Liver (tissue), 9 donors: Measurements from ENCODE around the gene SFXN2. TPM values are rescaled to one million over a fixed set of nuclear protein-coding genes. Genes with fewer than 3 reads are reported as not detected.

Experiments used
- DNase-seq: peaks from one replicate; pipeline ENCODE4 v3.0.0-alpha.2; 2017; ENCODE audit warnings: low spot score
- H3K27ac ChIP-seq, 2 donors: one replicate each; pipeline ENCODE4 v1.7.0; 2013; ENCODE audit warnings: inconsistent platforms in 2 of 2, low read length in 2 of 2, control low read depth in 1 of 2, low read depth in 1 of 2, mild to moderate bottlenecking in 1 of 2
- H3K27me3 ChIP-seq, 4 donors: one replicate each; pipeline versions ENCODE4 v1.6.1 to v1.7.0; 2013; ENCODE audit warnings: low read length in 3 of 4, inconsistent platforms in 1 of 4, mild to moderate bottlenecking in 1 of 4, moderate library complexity in 1 of 4; ENCODE audit not compliant: control insufficient read depth in 4 of 4, insufficient read depth in 4 of 4
- H3K36me3 ChIP-seq, 4 donors: one replicate each; pipeline versions ENCODE4 v1.6.1 to v1.7.0; 2013; ENCODE audit warnings: low read length in 3 of 4, mild to moderate bottlenecking in 3 of 4, low read depth in 1 of 4, moderate library complexity in 1 of 4; ENCODE audit not compliant: control insufficient read depth in 4 of 4, insufficient read depth in 3 of 4
- H3K4me1 ChIP-seq, 4 donors: one replicate each; pipeline versions ENCODE4 v1.6.1 to v1.7.0; 2013; ENCODE audit warnings: low read length in 3 of 4, mild to moderate bottlenecking in 3 of 4, moderate library complexity in 1 of 4; ENCODE audit not compliant: control insufficient read depth in 4 of 4, insufficient read depth in 4 of 4
- H3K4me3 ChIP-seq, 3 donors: one replicate each; pipeline versions ENCODE4 v1.6.1 to v1.7.0; 2013; ENCODE audit warnings: low read length in 3 of 3, control low read depth in 1 of 3, low read depth in 1 of 3, mild to moderate bottlenecking in 1 of 3
- H3K9ac ChIP-seq, 2 donors: one replicate each; pipeline ENCODE4 v1.7.0; 2013; ENCODE audit warnings: low read length in 2 of 2, mild to moderate bottlenecking in 2 of 2, moderate library complexity in 2 of 2, control low read depth in 1 of 2, low read depth in 1 of 2
- H3K9me3 ChIP-seq, 4 donors: one replicate each; pipeline versions ENCODE4 v1.6.1 to v1.7.0; 2013; ENCODE audit warnings: low read length in 3 of 4; ENCODE audit not compliant: control insufficient read depth in 4 of 4
- EGR1 ChIP-seq, 2 donors: IDR thresholded peaks; 2 replicates each; pipeline ENCODE4 v1.6.1; 2016 to 2018; ENCODE audit warnings: antibody characterized with exemption in 2 of 2, low read depth in 2 of 2
- FOXA1 ChIP-seq: IDR thresholded peaks from 2 replicates; pipeline ENCODE4 v1.6.1; 2016; ENCODE audit warnings: antibody characterized with exemption
- FOXA2 ChIP-seq: IDR thresholded peaks from 2 replicates; pipeline ENCODE4 v1.6.1; 2016; ENCODE audit warnings: antibody characterized with exemption
- HNF4A ChIP-seq, 2 donors: conservative IDR thresholded peaks; 2 replicates each; pipeline ENCODE4 v1.6.1; 2016; ENCODE audit warnings: antibody characterized with exemption in 2 of 2, mild to moderate bottlenecking in 2 of 2
- HNF4G ChIP-seq: IDR thresholded peaks from 2 replicates; pipeline ENCODE4 v1.6.1; 2016; ENCODE audit warnings: antibody characterized with exemption
- JUND ChIP-seq, 2 donors: IDR thresholded peaks; 2 replicates each; pipeline ENCODE4 v1.6.1; 2016; ENCODE audit warnings: antibody characterized with exemption in 2 of 2
- NR2F2 ChIP-seq: IDR thresholded peaks from 2 replicates; pipeline ENCODE4 v1.6.1; 2016; ENCODE audit warnings: antibody characterized with exemption
- REST ChIP-seq: IDR thresholded peaks from 2 replicates; pipeline ENCODE4 v1.6.1; 2016; ENCODE audit warnings: antibody characterized with exemption, mild to moderate bottlenecking
- RXRA ChIP-seq, 2 donors: IDR thresholded peaks; 2 replicates each; pipeline ENCODE4 v1.6.1; 2017 to 2018; ENCODE audit warnings: antibody characterized with exemption in 2 of 2, mild to moderate bottlenecking in 1 of 2
- SP1 ChIP-seq: IDR thresholded peaks from 2 replicates; pipeline ENCODE4 v1.6.1; 2018; ENCODE audit warnings: antibody characterized with exemption, mild to moderate bottlenecking
- TAF1 ChIP-seq: conservative IDR thresholded peaks from 2 replicates; pipeline ENCODE4 v1.6.1; 2016; ENCODE audit warnings: antibody characterized with exemption, mild to moderate bottlenecking
- YY1 ChIP-seq: IDR thresholded peaks from 2 replicates; pipeline ENCODE4 v1.6.1; 2016; ENCODE audit warnings: antibody characterized with exemption, mild to moderate bottlenecking
- ZBTB33 ChIP-seq: IDR thresholded peaks from 2 replicates; pipeline ENCODE4 v1.6.1; 2016; ENCODE audit warnings: antibody characterized with exemption
- WGBS: extraction: QIAGEN DNeasy Blood & Tissue Kit; methylation state at CpG from one replicate; pipeline ENCODE4 v1.1.7; 2013; 5-methylcytosine and 5-hydroxymethylcytosine counted together
- polyA plus RNA-seq, 2 donors: library from polyadenylated mRNA; stranded (reverse) in 1 of 2; unstranded in 1 of 2; fragments of 200-250 nt in 1 of 2; fragments of >200 nt in 1 of 2; fragmentation: Nextera tagmentation in 1 of 2; extraction: Ambion mirVana in 1 of 2; gene quantifications; one replicate each; pipeline versions ENCODE4 v1.2.1 to v1.2.3, GENCODE V29; 2013 to 2015
- total RNA-seq, 2 donors: library from RNA; depleted of rRNA; stranded (reverse); fragments of >200 nt; gene quantifications; one replicate each; pipeline ENCODE4 v1.2.3, GENCODE V29; 2014
- TF ChIP-seq, protein P1 (sequence below): IDR thresholded peaks from 2 replicates; pipeline ENCODE4 v1.6.1; 2016; ENCODE audit warnings: antibody characterized with exemption
- TF ChIP-seq, protein P2 (sequence below): IDR thresholded peaks from 2 replicates; pipeline ENCODE4 v1.6.1; 2016; ENCODE audit warnings: antibody characterized with exemption
- donor health status: healthy.
- donor health status: healthy.
- donor health status: healthy.
- donor health status: healthy.
- donor health status: healthy.

SFXN2 gene
- total and polyA plus RNA-seq, 4 donors, result 6.0 to 22.6 (median 17.7) TPM

- Histone ChIP-seq H3K4me3 (no peak overlapping the region), H3K36me3 (no peaks in the 10 kb centered on the region), H3K9ac (no peak overlapping the region), H3K9me3 (no peaks in the 10 kb centered on the region), H3K27ac (peak overlapping the region in 1 of 2 donors; percentile 97), H3K4me1 (peaks cover 40 to 77% (median 68%) of the 10 kb centered on the region in 4 donors), H3K27me3 (no peaks in the 10 kb centered on the region)
- 92% methylated on average over 2 of the region's 2 CpGs for WGBS
- TF ChIP-seq YY1 (no peak), ZBTB33 (no peak), NR2F2 (no peak), HNF4A (conservative IDR thresholded peaks at IDR 0.05) (no peak), HNF4G (no peak)
- TF ChIP-seq, protein P1, sequence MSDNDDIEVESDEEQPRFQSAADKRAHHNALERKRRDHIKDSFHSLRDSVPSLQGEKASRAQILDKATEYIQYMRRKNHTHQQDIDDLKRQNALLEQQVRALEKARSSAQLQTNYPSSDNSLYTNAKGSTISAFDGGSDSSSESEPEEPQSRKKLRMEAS, result no peak
- DNase-seq, result no peak
Observed at GRCh38 chr10:102778781-102779180, 64.3 kb downstream of the SFXN2 start.

DNA sequence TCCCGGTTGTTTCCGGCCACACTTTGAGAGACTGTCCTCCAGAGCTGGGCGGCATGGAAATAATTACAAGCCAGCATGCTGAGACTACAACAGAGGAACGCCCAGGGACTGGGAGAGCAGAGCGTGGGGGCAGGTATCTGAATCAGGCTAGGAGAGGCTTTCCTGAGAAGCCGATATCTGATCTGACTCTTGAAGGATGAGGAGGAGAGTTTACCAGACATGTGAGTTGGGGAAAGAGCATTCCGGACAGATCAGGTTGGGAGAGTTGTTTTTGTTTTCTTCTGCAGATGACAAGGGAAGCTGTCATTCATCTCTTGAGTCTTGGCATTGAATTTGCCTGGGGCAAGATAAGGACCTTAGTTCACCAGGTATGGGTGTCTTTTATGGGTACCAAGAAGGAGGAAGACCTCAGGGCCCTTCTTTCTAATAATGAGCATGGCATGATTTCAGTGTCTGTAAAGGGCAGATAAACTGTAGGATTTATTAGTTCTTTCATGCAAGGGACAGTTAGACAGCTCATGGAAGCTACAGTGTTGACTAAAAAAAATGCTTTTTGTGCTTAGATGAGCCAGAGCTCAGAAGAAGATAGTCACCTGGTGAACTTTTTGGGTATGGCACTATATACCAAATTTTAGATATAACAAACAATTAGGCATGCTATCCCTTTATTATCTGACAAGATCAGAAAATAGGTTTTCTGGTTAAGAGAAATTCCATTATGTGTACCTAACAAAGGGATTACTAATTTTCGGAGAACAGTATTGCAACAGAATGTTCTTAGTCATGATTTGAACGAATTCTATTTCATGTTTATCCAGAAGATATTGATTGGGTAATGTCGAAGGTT lies 65.5 kb downstream of the SFXN2 start:
- no peak overlapping the region for H3K4me3 ChIP-seq
- H3K27ac ChIP-seq, result peak overlapping the region; percentile 97
- TF ChIP-seq, protein P2, sequence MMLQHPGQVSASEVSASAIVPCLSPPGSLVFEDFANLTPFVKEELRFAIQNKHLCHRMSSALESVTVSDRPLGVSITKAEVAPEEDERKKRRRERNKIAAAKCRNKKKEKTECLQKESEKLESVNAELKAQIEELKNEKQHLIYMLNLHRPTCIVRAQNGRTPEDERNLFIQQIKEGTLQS, result no peak
- TF ChIP-seq RXRA (IDR thresholded peaks at IDR 0.05) (peak in 1 of 2 donors; percentile 18), EGR1 (IDR thresholded peaks at IDR 0.05; ENCODE audit: low read depth in 2 of 2) (no peak)
- TF ChIP-seq, protein P1, result no peak
- no peaks in the 10 kb centered on the region for H3K36me3 ChIP-seq
- WGBS, result 76% methylated on average over 10 of the region's 10 CpGs
- peak overlapping the region in 1 of 2 donors; percentile 11 for H3K9ac ChIP-seq
- no peaks in the 10 kb centered on the region for H3K27me3 ChIP-seq
- peaks cover 38 to 70% (median 62%) of the 10 kb centered on the region in 4 donors for H3K4me1 ChIP-seq
- H3K9me3 ChIP-seq, result no peaks in the 10 kb centered on the region
- no peak for DNase-seq

GRCh38 chr10:102780527-102780808 lies 66.0 kb downstream of the SFXN2 start:
- Histone ChIP-seq H3K9ac (no peak overlapping the region), H3K27ac (peak overlapping the region; percentile 97), H3K4me3 (no peak overlapping the region), H3K4me1 (peaks cover 39 to 64% (median 58%) of the 10 kb centered on the region in 4 donors), H3K27me3 (no peaks in the 10 kb centered on the region), H3K36me3 (no peaks in the 10 kb centered on the region), H3K9me3 (no peaks in the 10 kb centered on the region)
- TF ChIP-seq EGR1 (IDR thresholded peaks at IDR 0.05; ENCODE audit: low read depth in 2 of 2) (no peak), FOXA1 (no peak), RXRA (IDR thresholded peaks at IDR 0.05) (no peak), FOXA2 (no peak), SP1 (no peak), JUND (IDR thresholded peaks at IDR 0.05) (no peak), ZBTB33 (no peak), HNF4G (no peak), YY1 (no peak), REST (no peak), TAF1 (no peak), HNF4A (conservative IDR thresholded peaks at IDR 0.05) (no peak)
- TF ChIP-seq, protein P1, result no peak
- 99% methylated on average over 1 of the region's 1 CpG for WGBS
- DNase-seq, result no peak
